Loucy (cell line): ENCODE measurements around the gene CLSTN2.

Experiments
- H2AFZ ChIP-seq: fragments of 200-600 bp; sonication (generic); 2 replicates; pipeline ENCODE4 v1.6.0; 2016; ENCODE audit warnings: antibody characterized with exemption, mild to moderate bottlenecking, low read length, moderate library complexity
- H3F3A ChIP-seq: fragments of 200-600 bp; 2 replicates; pipeline ENCODE4 v1.6.0; 2016; ENCODE audit warnings: antibody characterized with exemption, low read depth, mild to moderate bottlenecking
- H3K27me3 ChIP-seq: fragments of 200-600 bp; sonication (generic); 2 replicates; pipeline ENCODE4 v1.6.1; 2014; ENCODE audit warnings: low read length, mild to moderate bottlenecking; ENCODE audit not compliant: insufficient read depth, poor library complexity, severe bottlenecking
- H3K36me3 ChIP-seq: fragments of 200-600 bp; sonication (generic); 2 replicates; pipeline ENCODE4 v1.6.1; 2016; ENCODE audit warnings: low read length; ENCODE audit not compliant: insufficient read depth
- H3K4me1 ChIP-seq: fragments of 200-600 bp; sonication (generic); 2 replicates; pipeline ENCODE4 v1.5.1; 2014; ENCODE audit warnings: low read length, mild to moderate bottlenecking; ENCODE audit not compliant: insufficient read depth, poor library complexity, severe bottlenecking
- H3K4me2 ChIP-seq: fragments of 200-600 bp; sonication (generic); 2 replicates; pipeline ENCODE4 v1.6.0; 2014; ENCODE audit warnings: antibody characterized with exemption, low read length, low read depth, mild to moderate bottlenecking; ENCODE audit not compliant: poor library complexity, severe bottlenecking
- H3K4me3 ChIP-seq: fragments of 200-600 bp; sonication (generic); 2 replicates; pipeline ENCODE4 v1.5.1; 2014; ENCODE audit warnings: low read length, mild to moderate bottlenecking, mixed read lengths; ENCODE audit not compliant: poor library complexity, severe bottlenecking
- H3K79me2 ChIP-seq: fragments of 200-600 bp; sonication (generic); 2 replicates; pipeline ENCODE4 v1.6.1; 2014; ENCODE audit warnings: low read length; ENCODE audit not compliant: insufficient read depth
- H3K9ac ChIP-seq: fragments of 200-600 bp; sonication (generic); 2 replicates; pipeline ENCODE4 v1.6.0; 2014; ENCODE audit warnings: mild to moderate bottlenecking, low read depth, low read length, moderate library complexity; ENCODE audit not compliant: poor library complexity, severe bottlenecking
- H3K9me2 ChIP-seq: fragments of 200-600 bp; sonication (generic); replicated peaks from 2 replicates; pipeline ENCODE4 v1.6.1; 2016; ENCODE audit warnings: low read depth, low read length, mixed read lengths
- H3K9me3 ChIP-seq: fragments of 200-600 bp; sonication (generic); 2 replicates; pipeline ENCODE4 v1.6.1; 2014; ENCODE audit warnings: mild to moderate bottlenecking, antibody characterized with exemption, low read length, low read depth; ENCODE audit not compliant: insufficient read depth
- H4K20me1 ChIP-seq: fragments of 200-600 bp; sonication (generic); 2 replicates; pipeline ENCODE4 v1.6.0; 2014; ENCODE audit warnings: antibody characterized with exemption, low read length, mild to moderate bottlenecking; ENCODE audit not compliant: insufficient read depth, poor library complexity, severe bottlenecking
- EZH2phosphoT487 ChIP-seq: fragments of 200-600 bp; IDR thresholded peaks from 2 replicates; pipeline ENCODE4 v1.6.1; 2018; ENCODE audit warnings: antibody characterized with exemption, mild to moderate bottlenecking, moderate library complexity, borderline replicate concordance
- TF ChIP-seq, protein P1 (sequence below): fragments of 200-600 bp; sonication (generic); conservative IDR thresholded peaks from 2 replicates; pipeline ENCODE4 v1.5.1; 2014; ENCODE audit warnings: mild to moderate bottlenecking, antibody characterized with exemption, low read length

CLSTN2 gene

GRCh38 chr3:140292684-140293083, 357.7 kb downstream of the CLSTN2 start:
- Histone ChIP-seq H3F3A (no peaks in the 10 kb centered on the region), H2AFZ (no peak overlapping the region), H3K79me2 (no peaks in the 10 kb centered on the region), H4K20me1 (no peaks in the 10 kb centered on the region), H3K4me3 (no peak overlapping the region), H3K36me3 (no peaks in the 10 kb centered on the region), H3K4me1 (no peaks in the 10 kb centered on the region), H3K9me3 (no peaks in the 10 kb centered on the region), H3K9me2 (no peaks in the 10 kb centered on the region), H3K4me2 (no peak overlapping the region), H3K9ac (no peak overlapping the region), H3K27me3 (no peaks in the 10 kb centered on the region)
- TF ChIP-seq EZH2phosphoT487 = no peak
- TF ChIP-seq, protein P1, sequence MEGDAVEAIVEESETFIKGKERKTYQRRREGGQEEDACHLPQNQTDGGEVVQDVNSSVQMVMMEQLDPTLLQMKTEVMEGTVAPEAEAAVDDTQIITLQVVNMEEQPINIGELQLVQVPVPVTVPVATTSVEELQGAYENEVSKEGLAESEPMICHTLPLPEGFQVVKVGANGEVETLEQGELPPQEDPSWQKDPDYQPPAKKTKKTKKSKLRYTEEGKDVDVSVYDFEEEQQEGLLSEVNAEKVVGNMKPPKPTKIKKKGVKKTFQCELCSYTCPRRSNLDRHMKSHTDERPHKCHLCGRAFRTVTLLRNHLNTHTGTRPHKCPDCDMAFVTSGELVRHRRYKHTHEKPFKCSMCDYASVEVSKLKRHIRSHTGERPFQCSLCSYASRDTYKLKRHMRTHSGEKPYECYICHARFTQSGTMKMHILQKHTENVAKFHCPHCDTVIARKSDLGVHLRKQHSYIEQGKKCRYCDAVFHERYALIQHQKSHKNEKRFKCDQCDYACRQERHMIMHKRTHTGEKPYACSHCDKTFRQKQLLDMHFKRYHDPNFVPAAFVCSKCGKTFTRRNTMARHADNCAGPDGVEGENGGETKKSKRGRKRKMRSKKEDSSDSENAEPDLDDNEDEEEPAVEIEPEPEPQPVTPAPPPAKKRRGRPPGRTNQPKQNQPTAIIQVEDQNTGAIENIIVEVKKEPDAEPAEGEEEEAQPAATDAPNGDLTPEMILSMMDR = no peak

- H3K4me3 ChIP-seq = no peak overlapping the region
- H3K27me3 ChIP-seq = no peaks in the 10 kb centered on the region
Observed at GRCh38 chr3:140294058-140294457, 359.1 kb downstream of the CLSTN2 start.

GRCh38 chr3:140296796-140297352, 361.9 kb downstream of the CLSTN2 start:
- Histone ChIP-seq H2AFZ (no peak overlapping the region), H3K36me3 (no peaks in the 10 kb centered on the region), H3K27me3 (no peaks in the 10 kb centered on the region), H3K4me3 (no peak overlapping the region), H3F3A (no peaks in the 10 kb centered on the region), H3K4me1 (no peaks in the 10 kb centered on the region), H4K20me1 (no peaks in the 10 kb centered on the region), H3K79me2 (no peaks in the 10 kb centered on the region), H3K9me2 (no peaks in the 10 kb centered on the region), H3K9me3 (no peaks in the 10 kb centered on the region), H3K4me2 (no peak overlapping the region), H3K9ac (no peak overlapping the region)
- TF ChIP-seq, protein P1 = no peak
- TF ChIP-seq EZH2phosphoT487 = no peak

More at GRCh38 chr3:140294058-140294457, 359.1 kb downstream of the CLSTN2 start:
- Histone ChIP-seq H3K4me1 (no peaks in the 10 kb centered on the region), H3F3A (no peaks in the 10 kb centered on the region), H3K36me3 (no peaks in the 10 kb centered on the region), H3K9me3 (no peaks in the 10 kb centered on the region), H3K4me2 (no peak overlapping the region), H3K9me2 (no peaks in the 10 kb centered on the region), H4K20me1 (no peaks in the 10 kb centered on the region), H2AFZ (no peak overlapping the region), H3K79me2 (no peaks in the 10 kb centered on the region), H3K9ac (no peak overlapping the region)
- TF ChIP-seq, protein P1 = no peak
- no peak for TF ChIP-seq EZH2phosphoT487
